WTC11 (cell line): Measurements from ENCODE around the gene EML4. TPM values are rescaled to one million over a fixed set of nuclear protein-coding genes. Genes with fewer than 3 reads are reported as not detected.

ENCODE experiments used
- ATAC-seq: fragments of 200-7000 bp; cut with Tn5 transposase; 2 replicates; pipeline ENCODE4 v1.10.0; 2021; ENCODE audit warnings: mild to moderate bottlenecking, moderate library complexity
- CTCF ChIA-PET: fragments of 300-600 bp; sonication (Branson Sonifier 250); formaldehyde crosslinking; loops from one replicate; lab custom pipeline; 2021; ENCODE audit warnings: antibody characterized with exemption; lab: Charles Lee
- POLR2A ChIA-PET: fragments of 350-600 bp; sonication (Branson Sonifier 250); formaldehyde crosslinking; loops from one replicate; lab custom pipeline; 2021; ENCODE audit warnings: antibody characterized with exemption; lab: Charles Lee
- DNase-seq: peaks from one replicate; pipeline ENCODE4 v3.0.0; 2021; ENCODE audit warnings: low spot score
- H3K27ac Mint-ChIP-seq: 2 replicates; pipeline ENCODE4 v1.8.0; 2021; ENCODE audit warnings: mixed read lengths
- H3K27me3 Mint-ChIP-seq: 2 replicates; pipeline ENCODE4 v1.8.0; 2021; ENCODE audit warnings: low read depth, mild to moderate bottlenecking, moderate library complexity, mixed read lengths
- H3K36me3 Mint-ChIP-seq: 2 replicates; pipeline ENCODE4 v1.8.0; 2021; ENCODE audit warnings: mixed read lengths
- H3K4me1 Mint-ChIP-seq: 2 replicates; pipeline ENCODE4 v1.8.0; 2022; ENCODE audit warnings: mixed read lengths
- H3K4me3 Mint-ChIP-seq: 2 replicates; pipeline ENCODE4 v1.8.0; 2021; ENCODE audit warnings: mild to moderate bottlenecking, moderate library complexity, mixed read lengths
- H3K9me3 Mint-ChIP-seq: 2 replicates; pipeline ENCODE4 v1.8.0; 2021; ENCODE audit warnings: mixed read lengths
- JUN ChIP-seq: sonication (generic); formaldehyde crosslinking; IDR thresholded peaks from 2 replicates; pipeline ENCODE4 v1.8.0; 2023; ENCODE audit warnings: mild to moderate bottlenecking, missing genetic modification reagents
- KAT7 ChIP-seq: sonication (generic); formaldehyde crosslinking; IDR thresholded peaks from 2 replicates; pipeline ENCODE4 v1.8.1; 2023; ENCODE audit warnings: missing genetic modification reagents, mild to moderate bottlenecking, borderline replicate concordance
- MXD4 ChIP-seq: fragments of 250-450 bp; sonication (Bioruptor Pico); IDR thresholded peaks from 2 replicates; pipeline ENCODE4 v1.8.0; 2021; ENCODE audit warnings: mild to moderate bottlenecking, moderate library complexity, borderline replicate concordance
- SMAD3 ChIP-seq: sonication (generic); formaldehyde crosslinking; IDR thresholded peaks from 2 replicates; pipeline ENCODE4 v1.8.0; 2022; ENCODE audit warnings: missing genetic modification reagents, mild to moderate bottlenecking, borderline replicate concordance
- SP1 ChIP-seq: sonication (generic); formaldehyde crosslinking; conservative IDR thresholded peaks from 2 replicates; pipeline ENCODE4 v1.8.1; 2022; ENCODE audit warnings: missing genetic modification reagents
- ZNF263 ChIP-seq: sonication (generic); formaldehyde crosslinking; IDR thresholded peaks from 2 replicates; pipeline ENCODE4 v1.8.1; 2022; ENCODE audit warnings: low read depth, mild to moderate bottlenecking, moderate library complexity, missing genetic modification reagents
- total RNA-seq: library from RNA; stranded (reverse); gene quantifications from 3 replicates; pipeline ENCODE4 v1.2.3, GENCODE V29; 2021
- TF ChIP-seq, protein P1 (sequence below): sonication (generic); formaldehyde crosslinking; IDR thresholded peaks from 2 replicates; pipeline ENCODE4 v1.8.0; 2022; ENCODE audit warnings: mild to moderate bottlenecking, missing genetic modification reagents
- TF ChIP-seq, protein P2 (sequence below): sonication (generic); formaldehyde crosslinking; IDR thresholded peaks from 2 replicates; pipeline ENCODE4 v1.8.0; 2023; ENCODE audit warnings: missing genetic modification reagents, mild to moderate bottlenecking, borderline replicate concordance
- TF ChIP-seq, protein P3 (sequence below): fragments of 250-450 bp; sonication (Bioruptor Pico); IDR thresholded peaks from 2 replicates; pipeline ENCODE4 v1.9.0; 2021; ENCODE audit warnings: mild to moderate bottlenecking, borderline replicate concordance
- TF ChIP-seq, protein P4 (sequence below): fragments of 250-450 bp; sonication (Bioruptor Pico); conservative IDR thresholded peaks from 2 replicates; pipeline ENCODE4 v1.9.0; 2021; ENCODE audit warnings: mild to moderate bottlenecking
- TF ChIP-seq, protein P5 (sequence below): sonication (generic); formaldehyde crosslinking; IDR thresholded peaks from 2 replicates; pipeline ENCODE4 v1.8.0; 2022; ENCODE audit warnings: mild to moderate bottlenecking, missing genetic modification reagents

The EML4 gene
- total RNA-seq, 1 experiment from 2014 or later = 89.9 TPM

DNA sequence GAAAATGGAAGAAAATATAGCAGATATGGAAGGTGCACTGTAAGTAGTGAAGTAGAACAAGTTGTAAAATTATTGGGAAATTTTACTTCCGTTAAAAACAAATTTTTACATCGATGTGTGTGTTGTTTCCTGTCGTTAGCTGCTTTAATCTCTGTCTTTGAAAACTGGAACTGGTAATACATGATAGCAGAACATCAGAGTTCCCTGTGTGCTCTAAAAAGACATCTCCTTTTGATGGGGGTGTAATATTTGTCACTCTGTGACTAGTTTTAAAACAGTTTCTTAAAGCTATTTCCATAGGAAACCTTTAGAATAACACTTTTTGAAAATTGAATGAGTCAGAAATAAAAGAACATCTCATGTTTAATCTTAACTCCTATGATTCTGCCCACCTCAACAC is 148.3 kb downstream of the EML4 start (continued):
- TF ChIP-seq, protein P1, sequence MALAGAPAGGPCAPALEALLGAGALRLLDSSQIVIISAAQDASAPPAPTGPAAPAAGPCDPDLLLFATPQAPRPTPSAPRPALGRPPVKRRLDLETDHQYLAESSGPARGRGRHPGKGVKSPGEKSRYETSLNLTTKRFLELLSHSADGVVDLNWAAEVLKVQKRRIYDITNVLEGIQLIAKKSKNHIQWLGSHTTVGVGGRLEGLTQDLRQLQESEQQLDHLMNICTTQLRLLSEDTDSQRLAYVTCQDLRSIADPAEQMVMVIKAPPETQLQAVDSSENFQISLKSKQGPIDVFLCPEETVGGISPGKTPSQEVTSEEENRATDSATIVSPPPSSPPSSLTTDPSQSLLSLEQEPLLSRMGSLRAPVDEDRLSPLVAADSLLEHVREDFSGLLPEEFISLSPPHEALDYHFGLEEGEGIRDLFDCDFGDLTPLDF = no peak
- TF ChIP-seq, protein P2, sequence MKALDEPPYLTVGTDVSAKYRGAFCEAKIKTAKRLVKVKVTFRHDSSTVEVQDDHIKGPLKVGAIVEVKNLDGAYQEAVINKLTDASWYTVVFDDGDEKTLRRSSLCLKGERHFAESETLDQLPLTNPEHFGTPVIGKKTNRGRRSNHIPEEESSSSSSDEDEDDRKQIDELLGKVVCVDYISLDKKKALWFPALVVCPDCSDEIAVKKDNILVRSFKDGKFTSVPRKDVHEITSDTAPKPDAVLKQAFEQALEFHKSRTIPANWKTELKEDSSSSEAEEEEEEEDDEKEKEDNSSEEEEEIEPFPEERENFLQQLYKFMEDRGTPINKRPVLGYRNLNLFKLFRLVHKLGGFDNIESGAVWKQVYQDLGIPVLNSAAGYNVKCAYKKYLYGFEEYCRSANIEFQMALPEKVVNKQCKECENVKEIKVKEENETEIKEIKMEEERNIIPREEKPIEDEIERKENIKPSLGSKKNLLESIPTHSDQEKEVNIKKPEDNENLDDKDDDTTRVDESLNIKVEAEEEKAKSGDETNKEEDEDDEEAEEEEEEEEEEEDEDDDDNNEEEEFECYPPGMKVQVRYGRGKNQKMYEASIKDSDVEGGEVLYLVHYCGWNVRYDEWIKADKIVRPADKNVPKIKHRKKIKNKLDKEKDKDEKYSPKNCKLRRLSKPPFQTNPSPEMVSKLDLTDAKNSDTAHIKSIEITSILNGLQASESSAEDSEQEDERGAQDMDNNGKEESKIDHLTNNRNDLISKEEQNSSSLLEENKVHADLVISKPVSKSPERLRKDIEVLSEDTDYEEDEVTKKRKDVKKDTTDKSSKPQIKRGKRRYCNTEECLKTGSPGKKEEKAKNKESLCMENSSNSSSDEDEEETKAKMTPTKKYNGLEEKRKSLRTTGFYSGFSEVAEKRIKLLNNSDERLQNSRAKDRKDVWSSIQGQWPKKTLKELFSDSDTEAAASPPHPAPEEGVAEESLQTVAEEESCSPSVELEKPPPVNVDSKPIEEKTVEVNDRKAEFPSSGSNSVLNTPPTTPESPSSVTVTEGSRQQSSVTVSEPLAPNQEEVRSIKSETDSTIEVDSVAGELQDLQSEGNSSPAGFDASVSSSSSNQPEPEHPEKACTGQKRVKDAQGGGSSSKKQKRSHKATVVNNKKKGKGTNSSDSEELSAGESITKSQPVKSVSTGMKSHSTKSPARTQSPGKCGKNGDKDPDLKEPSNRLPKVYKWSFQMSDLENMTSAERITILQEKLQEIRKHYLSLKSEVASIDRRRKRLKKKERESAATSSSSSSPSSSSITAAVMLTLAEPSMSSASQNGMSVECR (CRISPR knock-in tag) = no peak

DNA sequence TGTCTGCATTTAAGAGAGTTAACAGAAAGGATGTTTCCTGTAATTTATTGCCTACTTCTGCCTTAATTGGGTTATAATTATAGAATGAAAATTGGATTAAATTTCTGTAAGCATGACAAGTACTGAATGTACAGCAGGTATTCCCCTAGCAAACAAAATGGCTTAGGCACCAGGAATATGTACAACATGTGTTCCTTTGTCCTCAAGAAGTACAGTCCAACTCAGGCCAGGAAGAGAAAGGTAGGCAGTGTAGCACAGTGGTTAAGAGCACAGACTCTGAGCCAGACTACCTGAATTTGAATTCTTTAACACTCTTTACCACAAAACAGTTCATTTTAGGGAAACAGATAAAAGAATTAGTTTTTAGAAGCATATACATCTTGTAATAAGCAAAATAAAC is 148.8 kb downstream of the EML4 start:
- CTCF ChIA-PET = no interaction called here
- no peaks in the 10 kb centered on the region for H3K27me3 Mint-ChIP-seq
- no peak for TF ChIP-seq KAT7 (CRISPR knock-in tag)
- TF ChIP-seq, protein P3, sequence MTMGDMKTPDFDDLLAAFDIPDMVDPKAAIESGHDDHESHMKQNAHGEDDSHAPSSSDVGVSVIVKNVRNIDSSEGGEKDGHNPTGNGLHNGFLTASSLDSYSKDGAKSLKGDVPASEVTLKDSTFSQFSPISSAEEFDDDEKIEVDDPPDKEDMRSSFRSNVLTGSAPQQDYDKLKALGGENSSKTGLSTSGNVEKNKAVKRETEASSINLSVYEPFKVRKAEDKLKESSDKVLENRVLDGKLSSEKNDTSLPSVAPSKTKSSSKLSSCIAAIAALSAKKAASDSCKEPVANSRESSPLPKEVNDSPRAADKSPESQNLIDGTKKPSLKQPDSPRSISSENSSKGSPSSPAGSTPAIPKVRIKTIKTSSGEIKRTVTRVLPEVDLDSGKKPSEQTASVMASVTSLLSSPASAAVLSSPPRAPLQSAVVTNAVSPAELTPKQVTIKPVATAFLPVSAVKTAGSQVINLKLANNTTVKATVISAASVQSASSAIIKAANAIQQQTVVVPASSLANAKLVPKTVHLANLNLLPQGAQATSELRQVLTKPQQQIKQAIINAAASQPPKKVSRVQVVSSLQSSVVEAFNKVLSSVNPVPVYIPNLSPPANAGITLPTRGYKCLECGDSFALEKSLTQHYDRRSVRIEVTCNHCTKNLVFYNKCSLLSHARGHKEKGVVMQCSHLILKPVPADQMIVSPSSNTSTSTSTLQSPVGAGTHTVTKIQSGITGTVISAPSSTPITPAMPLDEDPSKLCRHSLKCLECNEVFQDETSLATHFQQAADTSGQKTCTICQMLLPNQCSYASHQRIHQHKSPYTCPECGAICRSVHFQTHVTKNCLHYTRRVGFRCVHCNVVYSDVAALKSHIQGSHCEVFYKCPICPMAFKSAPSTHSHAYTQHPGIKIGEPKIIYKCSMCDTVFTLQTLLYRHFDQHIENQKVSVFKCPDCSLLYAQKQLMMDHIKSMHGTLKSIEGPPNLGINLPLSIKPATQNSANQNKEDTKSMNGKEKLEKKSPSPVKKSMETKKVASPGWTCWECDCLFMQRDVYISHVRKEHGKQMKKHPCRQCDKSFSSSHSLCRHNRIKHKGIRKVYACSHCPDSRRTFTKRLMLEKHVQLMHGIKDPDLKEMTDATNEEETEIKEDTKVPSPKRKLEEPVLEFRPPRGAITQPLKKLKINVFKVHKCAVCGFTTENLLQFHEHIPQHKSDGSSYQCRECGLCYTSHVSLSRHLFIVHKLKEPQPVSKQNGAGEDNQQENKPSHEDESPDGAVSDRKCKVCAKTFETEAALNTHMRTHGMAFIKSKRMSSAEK = no peak
- TF ChIP-seq, protein P2 (CRISPR knock-in tag) = no peak
- no peak for TF ChIP-seq ZNF263 (CRISPR knock-in tag)
- TF ChIP-seq, all 79 proteins: peak for 0
- Mint-ChIP-seq H3K36me3 (peaks cover 35% of the 10 kb centered on the region), H3K4me1 (peaks cover 3% of the 10 kb centered on the region; the same call in 1 of the 2 replicates), H3K27ac (no peak overlapping the region), H3K4me3 (no peak overlapping the region), H3K9me3 (peaks cover 4% of the 10 kb centered on the region)
- POLR2A ChIA-PET = no interaction called here
- no peak for DNase-seq
- ATAC-seq = no peak

DNA sequence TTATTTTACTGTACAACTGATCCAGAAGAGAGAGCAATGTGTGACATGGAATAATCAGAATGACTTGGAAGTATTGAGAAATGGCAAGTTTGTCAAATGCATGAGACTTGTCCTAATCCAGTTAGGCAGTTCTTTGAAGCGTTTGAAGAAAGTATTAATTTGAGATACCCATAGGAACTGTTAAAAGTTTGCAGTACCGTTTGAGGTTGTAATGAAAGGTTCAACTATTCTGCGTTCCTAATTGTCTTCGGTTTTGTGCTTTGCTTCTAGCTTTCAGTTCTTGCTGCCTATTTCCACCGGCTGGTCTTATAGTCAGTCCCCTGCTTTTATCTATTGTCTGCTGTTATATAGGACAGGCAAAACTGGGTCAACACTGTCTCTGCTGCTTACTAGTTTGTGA is 150.1 kb downstream of the EML4 start:
- H3K36me3 Mint-ChIP-seq = peaks cover 35% of the 10 kb centered on the region
- no peak for DNase-seq
- H3K9me3 Mint-ChIP-seq = peaks cover 4% of the 10 kb centered on the region
- peaks cover 3% of the 10 kb centered on the region; the same call in 1 of the 2 replicates for H3K4me1 Mint-ChIP-seq
- ATAC-seq = no peak
- CTCF ChIA-PET = interaction anchor here (1.0 kb wide), 1 partner anchor 9 kb away, joined by 3 read pairs; no protein-coding TSS in a partner anchor
- no peaks in the 10 kb centered on the region for H3K27me3 Mint-ChIP-seq
- POLR2A ChIA-PET = no interaction called here
- no peak overlapping the region for H3K4me3 Mint-ChIP-seq
- no peak overlapping the region for H3K27ac Mint-ChIP-seq
- TF ChIP-seq, protein P4, sequence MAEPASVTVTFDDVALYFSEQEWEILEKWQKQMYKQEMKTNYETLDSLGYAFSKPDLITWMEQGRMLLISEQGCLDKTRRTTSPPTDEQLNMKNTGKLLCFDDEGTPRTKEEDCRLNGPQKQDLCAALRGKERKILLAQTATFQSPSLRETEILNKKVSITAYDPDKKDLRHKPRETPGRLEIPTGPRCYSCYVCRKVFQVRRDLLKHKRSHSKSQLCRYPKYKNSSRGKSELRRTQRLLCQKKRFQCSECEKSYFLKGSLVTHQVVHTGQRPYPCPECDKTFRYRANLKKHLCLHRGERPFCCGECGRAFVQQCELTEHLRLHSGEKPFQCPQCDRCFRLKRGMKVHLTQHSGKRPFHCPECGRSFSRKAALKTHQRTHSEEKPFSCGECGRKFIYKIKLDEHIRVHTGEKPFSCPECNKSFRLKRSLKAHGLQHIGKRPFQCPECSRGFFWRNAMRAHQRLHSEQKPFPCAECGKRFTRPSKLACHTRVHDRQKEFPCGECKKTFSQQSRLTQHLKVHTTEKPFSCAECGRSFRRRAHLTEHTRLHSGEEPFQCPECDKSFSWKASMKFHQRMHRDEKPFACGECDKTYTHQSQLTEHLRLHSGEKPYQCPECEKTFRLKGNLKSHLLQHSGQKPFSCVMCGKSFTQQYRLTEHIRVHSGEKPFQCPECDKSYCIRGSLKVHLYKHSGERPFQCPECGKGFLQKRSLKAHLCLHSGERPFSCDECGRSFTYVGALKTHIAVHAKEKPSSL (CRISPR knock-in tag) = no peak
- no peak for TF ChIP-seq JUN (CRISPR knock-in tag)
- no peak for TF ChIP-seq SP1
- TF ChIP-seq, protein P1 = no peak
- TF ChIP-seq, protein P5, sequence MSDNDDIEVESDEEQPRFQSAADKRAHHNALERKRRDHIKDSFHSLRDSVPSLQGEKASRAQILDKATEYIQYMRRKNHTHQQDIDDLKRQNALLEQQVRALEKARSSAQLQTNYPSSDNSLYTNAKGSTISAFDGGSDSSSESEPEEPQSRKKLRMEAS (CRISPR knock-in tag) = no peak
- no peak for TF ChIP-seq SMAD3 (CRISPR knock-in tag)
- TF ChIP-seq MXD4 (CRISPR knock-in tag) = no peak
- TF ChIP-seq, all 79 proteins: peak for 0
